H9 (cell line): Measurements from ENCODE around the gene BRS3. TPM values are rescaled to one million over a fixed set of nuclear protein-coding genes. Genes with fewer than 3 reads are reported as not detected.

Experiments used
- DNase-seq: peaks from one replicate; pipeline ENCODE4 v3.0.0-alpha.2; 2017
- H2AFZ ChIP-seq: one replicate; pipeline ENCODE4 v1.6.1; 2013; ENCODE audit warnings: mild to moderate bottlenecking, low read length, control low read depth, moderate library complexity
- H2AK5ac ChIP-seq: 2 replicates; pipeline ENCODE4 v1.6.1; 2013; ENCODE audit warnings: low read length, control low read depth, mixed read lengths; ENCODE audit not compliant: insufficient read length
- H2BK120ac ChIP-seq: one replicate; pipeline ENCODE4 v1.6.1; 2013; ENCODE audit warnings: low read depth, mild to moderate bottlenecking, low read length, control low read depth, inconsistent platforms; ENCODE audit not compliant: poor library complexity, severe bottlenecking
- H2BK12ac ChIP-seq: 2 replicates; pipeline ENCODE4 v1.6.1; 2013; ENCODE audit warnings: low read length, control low read depth, mixed read lengths, low read depth; ENCODE audit not compliant: insufficient read length
- H2BK15ac ChIP-seq: 2 replicates; pipeline ENCODE4 v1.6.1; 2013; ENCODE audit warnings: low read depth, low read length, control low read depth
- H2BK20ac ChIP-seq: one replicate; pipeline ENCODE4 v1.6.1; 2013; ENCODE audit warnings: low read depth, mild to moderate bottlenecking, low read length, control low read depth, inconsistent platforms; ENCODE audit not compliant: poor library complexity, severe bottlenecking
- H2BK5ac ChIP-seq: 2 replicates; pipeline ENCODE4 v1.6.1; 2013; ENCODE audit warnings: low read length, control low read depth, mixed read lengths; ENCODE audit not compliant: insufficient read length
- H3K14ac ChIP-seq: 2 replicates; pipeline ENCODE4 v1.6.1; 2013; ENCODE audit warnings: low read length, control low read depth; ENCODE audit not compliant: insufficient read depth
- H3K18ac ChIP-seq: 2 replicates; pipeline ENCODE4 v1.6.1; 2013; ENCODE audit warnings: low read depth, mild to moderate bottlenecking, mixed read lengths, low read length, control low read depth; ENCODE audit not compliant: insufficient read length
- H3K23ac ChIP-seq: 2 replicates; pipeline ENCODE4 v1.6.1; 2013; ENCODE audit warnings: low read length, control low read depth, mixed read lengths, low read depth; ENCODE audit not compliant: insufficient read length
- H3K23me2 ChIP-seq: 2 replicates; pipeline ENCODE4 v1.6.1; 2013; ENCODE audit warnings: low read depth, mild to moderate bottlenecking, mixed read lengths, low read length, control low read depth; ENCODE audit not compliant: insufficient read length, poor library complexity, severe bottlenecking
- H3K27ac ChIP-seq: 2 replicates; pipeline ENCODE4 v1.5.1; 2013; ENCODE audit warnings: low read length, control low read depth, mixed read lengths, low read depth; ENCODE audit not compliant: insufficient read length
- H3K27me3 ChIP-seq: 2 replicates; pipeline ENCODE4 v1.6.1; 2013; ENCODE audit warnings: low read length, control low read depth, inconsistent platforms; ENCODE audit not compliant: insufficient read depth
- H3K4ac ChIP-seq: 2 replicates; pipeline ENCODE4 v1.6.1; 2013; ENCODE audit warnings: low read depth, mild to moderate bottlenecking, control low read depth, inconsistent platforms, low read length, moderate library complexity
- H3K4me1 ChIP-seq: 2 replicates; pipeline ENCODE4 v1.6.1; 2013; ENCODE audit warnings: low read length, control low read depth, inconsistent platforms; ENCODE audit not compliant: insufficient read depth
- H3K4me2 ChIP-seq: 2 replicates; pipeline ENCODE4 v1.6.1; 2013; ENCODE audit warnings: low read length, control low read depth, mixed read lengths; ENCODE audit not compliant: insufficient read length, insufficient read depth
- H3K56ac ChIP-seq: 2 replicates; pipeline ENCODE4 v1.6.1; 2013; ENCODE audit warnings: low read depth, mild to moderate bottlenecking, mixed read lengths, low read length, control low read depth; ENCODE audit not compliant: insufficient read length
- H3K79me1 ChIP-seq: 2 replicates; pipeline ENCODE4 v1.6.1; 2013; ENCODE audit warnings: low read depth, mild to moderate bottlenecking, moderate library complexity, low read length, control low read depth, inconsistent platforms; ENCODE audit not compliant: insufficient read depth, poor library complexity, severe bottlenecking
- H3K79me2 ChIP-seq: 2 replicates; pipeline ENCODE4 v1.6.1; 2013; ENCODE audit warnings: low read length, control low read depth, inconsistent platforms; ENCODE audit not compliant: insufficient read depth
- H3K9ac ChIP-seq: 2 replicates; pipeline ENCODE4 v1.6.1; 2013; ENCODE audit warnings: low read length, control low read depth, mixed read lengths; ENCODE audit not compliant: insufficient read length; ENCODE audit errors: extremely low read depth
- H3K9me3 ChIP-seq: one replicate; pipeline ENCODE4 v1.6.1; 2013; ENCODE audit warnings: low read depth, low read length, inconsistent platforms; ENCODE audit not compliant: control insufficient read depth
- H3T11ph ChIP-seq: one replicate; pipeline ENCODE4 v1.6.1; 2013; ENCODE audit warnings: mild to moderate bottlenecking, low read length, control low read depth, inconsistent platforms
- H4K20me1 ChIP-seq: one replicate; pipeline ENCODE4 v1.6.1; 2013; ENCODE audit not compliant: control insufficient read depth, insufficient read length, insufficient read depth
- H4K5ac ChIP-seq: 2 replicates; pipeline ENCODE4 v1.6.1; 2013; ENCODE audit warnings: low read depth, mild to moderate bottlenecking, mixed read lengths, low read length, control low read depth; ENCODE audit not compliant: insufficient read length
- H4K8ac ChIP-seq: replicated peaks from 2 replicates; pipeline ENCODE4 v1.6.1; 2013; ENCODE audit warnings: low read length, control low read depth, mixed read lengths, low read depth; ENCODE audit not compliant: insufficient read length
- H4K91ac ChIP-seq: 2 replicates; pipeline ENCODE4 v1.6.1; 2013; ENCODE audit warnings: low read depth, mild to moderate bottlenecking, moderate library complexity, mixed read lengths, low read length, control low read depth; ENCODE audit not compliant: insufficient read length
- H3K27ac Mint-ChIP-seq, 3 experiments: 2 replicates in 2 of 3; 3 replicates in 1 of 3; pipeline ENCODE4 v1.8.0; 2020 to 2021; ENCODE audit warnings: mixed read lengths in 3 of 3, mild to moderate bottlenecking in 1 of 3, moderate library complexity in 1 of 3
- H3K27me3 Mint-ChIP-seq: 2 replicates; pipeline ENCODE4 v1.8.0; 2021; ENCODE audit warnings: low read depth, mild to moderate bottlenecking, moderate library complexity, mixed read lengths
- H3K36me3 Mint-ChIP-seq, 3 experiments: 2 replicates in 2 of 3; 3 replicates in 1 of 3; pipeline ENCODE4 v1.8.0; 2020 to 2021; ENCODE audit warnings: low read depth in 3 of 3, mixed read lengths in 3 of 3; ENCODE audit not compliant: insufficient read depth in 1 of 3
- H3K4me1 Mint-ChIP-seq, 2 experiments: 2 replicates each; pipeline ENCODE4 v1.8.0; 2020; ENCODE audit warnings: mixed read lengths in 2 of 2
- H3K4me3 Mint-ChIP-seq, 2 experiments: 2 replicates in 1 of 2; 3 replicates in 1 of 2; pipeline ENCODE4 v1.8.0; 2020 to 2021; ENCODE audit warnings: mild to moderate bottlenecking in 2 of 2, mixed read lengths in 2 of 2, moderate library complexity in 1 of 2
- H3K9me3 Mint-ChIP-seq, 2 experiments: 2 replicates in 1 of 2; 3 replicates in 1 of 2; pipeline ENCODE4 v1.8.0; 2020; ENCODE audit warnings: mild to moderate bottlenecking in 2 of 2, mixed read lengths in 2 of 2, moderate library complexity in 1 of 2
- CTCF ChIP-seq: fragments of 200-600 bp; sonication (generic); conservative IDR thresholded peaks from 3 replicates; pipeline ENCODE4 v1.8.0; 2021; ENCODE audit warnings: antibody characterized with exemption, mild to moderate bottlenecking
- WGBS: extraction: QIAGEN DNeasy Blood & Tissue Kit; methylation state at CpG from one replicate; pipeline ENCODE4 v1.1.7; 2013; ENCODE audit warnings: missing lambda C conversion rate, low lambda C conversion rate, mixed read lengths; ENCODE audit not compliant: insufficient read length; ENCODE audit errors: extremely low coverage; 5-methylcytosine and 5-hydroxymethylcytosine counted together
- total RNA-seq: library from RNA; stranded (reverse); gene quantifications from 2 replicates; pipeline ENCODE4 v1.2.1, GENCODE V29; 2021

Gene BRS3
- total RNA-seq, 1 experiment from 2014 or later, result not detected

- no peaks in the 10 kb centered on the region for H4K20me1 ChIP-seq
- no peak for DNase-seq
- Mint-ChIP-seq H3K27ac (no peak overlapping the region), H3K27me3 (peaks cover 2% of the 10 kb centered on the region; the same call in 1 of the 2 replicates), H3K9me3 (peaks cover 32 to 36% of the 10 kb centered on the region in 2 experiments), H3K36me3 (no peaks in the 10 kb centered on the region), H3K4me1 (no peaks in the 10 kb centered on the region), H3K4me3 (no peak overlapping the region)
- H3K23me2 ChIP-seq, result no peaks in the 10 kb centered on the region
- no peak for TF ChIP-seq CTCF
- no peak overlapping the region for H3K18ac ChIP-seq
- H2BK12ac ChIP-seq, result no peak overlapping the region
- H3K23ac ChIP-seq, result no peak overlapping the region
- no CpG with 5 or more reads among the region's 1 CpG for WGBS
- no peak overlapping the region for H3K14ac ChIP-seq
- no peak overlapping the region for H4K91ac ChIP-seq
- no peak overlapping the region for H3K56ac ChIP-seq
- peaks cover 43% of the 10 kb centered on the region for H3K9me3 ChIP-seq
- no peak overlapping the region for H4K5ac ChIP-seq
- H2AK5ac ChIP-seq, result no peak overlapping the region
- no peak overlapping the region for H2AFZ ChIP-seq
- no peak overlapping the region for H3K4me2 ChIP-seq
- H2BK120ac ChIP-seq, result no peak overlapping the region
- no peaks in the 10 kb centered on the region for H3K27me3 ChIP-seq
- H2BK20ac ChIP-seq, result no peak overlapping the region
- H4K8ac ChIP-seq, result no peak overlapping the region
- H2BK15ac ChIP-seq, result no peak overlapping the region
- H3K79me1 ChIP-seq, result no peaks in the 10 kb centered on the region
- H2BK5ac ChIP-seq, result no peak overlapping the region
- no peak overlapping the region for H3K9ac ChIP-seq
- H3K4me1 ChIP-seq, result no peaks in the 10 kb centered on the region
- H3K79me2 ChIP-seq, result no peaks in the 10 kb centered on the region
- H3T11ph ChIP-seq, result no peak overlapping the region
- H3K27ac ChIP-seq, result no peak overlapping the region
- no peak overlapping the region for H3K4ac ChIP-seq
These were observed 34.0 kb upstream of the BRS3 start for GRCh38 chrX:136453771-136454170.
